K562 (cell line): ENCODE results near the gene FLOT2. TPM values are rescaled to one million over a fixed set of nuclear protein-coding genes. Genes with fewer than 3 reads are reported as not detected.

Experiments
- ASH1L ChIP-seq: fragments of 450-650 bp; IDR thresholded peaks from 2 replicates; pipeline ENCODE4 v1.6.1; 2018; ENCODE audit warnings: borderline replicate concordance, mild to moderate bottlenecking, low read depth; ENCODE audit not compliant: partially characterized antibody
- COPS2 ChIP-seq: fragments of 450-650 bp; conservative IDR thresholded peaks from 2 replicates; pipeline ENCODE4 v1.6.1; 2016; ENCODE audit warnings: mild to moderate bottlenecking, moderate library complexity
- CXXC5 ChIP-seq: fragments of 250-450 bp; sonication (Bioruptor Pico); IDR thresholded peaks from 2 replicates; pipeline ENCODE4 v1.8.0; 2022; ENCODE audit warnings: inconsistent platforms, mild to moderate bottlenecking, moderate library complexity
- DPF2 ChIP-seq: fragments of 450-650 bp; IDR thresholded peaks from 2 replicates; pipeline ENCODE4 v1.6.1; 2016
- KHSRP ChIP-seq: fragments of 450-650 bp; IDR thresholded peaks from 2 replicates; pipeline ENCODE4 v1.6.1; 2017
- MCM3 ChIP-seq: fragments of 450-650 bp; IDR thresholded peaks from 2 replicates; pipeline ENCODE4 v1.6.1; 2016
- MYBL2 ChIP-seq, 2 experiments: fragments of 450-650 bp in 1 of 2; sonication (generic) in 1 of 2; formaldehyde crosslinking in 1 of 2; IDR thresholded peaks; 2 replicates each; pipeline versions ENCODE4 v1.6.1 to v1.8.1; 2017 to 2022; ENCODE audit warnings: borderline replicate concordance in 1 of 2, inconsistent platforms in 1 of 2, low read depth in 1 of 2, mild to moderate bottlenecking in 1 of 2, missing genetic modification reagents in 1 of 2, moderate library complexity in 1 of 2
- NR2F6 ChIP-seq: fragments of 450-650 bp; formaldehyde crosslinking; IDR thresholded peaks from 2 replicates; pipeline ENCODE4 v1.4.0; 2020; ENCODE audit warnings: mild to moderate bottlenecking
- POLR2B ChIP-seq: fragments of 450-650 bp; IDR thresholded peaks from 2 replicates; pipeline ENCODE4 v1.6.1; 2018; ENCODE audit warnings: low read depth; ENCODE audit not compliant: partially characterized antibody
- SP2 ChIP-seq: IDR thresholded peaks from 2 replicates; pipeline ENCODE4 v1.6.1; 2011; ENCODE audit warnings: mild to moderate bottlenecking, low read depth, low read length, moderate library complexity; ENCODE audit not compliant: poor library complexity, severe bottlenecking; ENCODE audit errors: extremely low read depth
- TEAD4 ChIP-seq, 2 experiments: sonication (generic) in 1 of 2; formaldehyde crosslinking in 1 of 2; IDR thresholded peaks; 2 replicates each; pipeline versions ENCODE4 v1.6.1 to v1.8.0; 2012 to 2022; ENCODE audit warnings: borderline replicate concordance in 1 of 2, inconsistent platforms in 1 of 2, low read length in 1 of 2, mild to moderate bottlenecking in 1 of 2, missing genetic modification reagents in 1 of 2
- TRIM24 ChIP-seq, 2 experiments: fragments of 450-650 bp; IDR thresholded peaks; 2 replicates each; pipeline ENCODE4 v1.6.1; 2016
- TRIM28 ChIP-seq: fragments of 450-650 bp; IDR thresholded peaks from 2 replicates; pipeline ENCODE4 v1.6.1; 2017
- USF1 ChIP-seq: sonication (generic); formaldehyde crosslinking; IDR thresholded peaks from 2 replicates; pipeline ENCODE4 v1.9.0; 2022; ENCODE audit warnings: mild to moderate bottlenecking, missing genetic modification reagents
- ZMIZ1 ChIP-seq, 2 experiments: fragments of 150-350 bp in 1 of 2; IDR thresholded peaks; 2 replicates each; pipeline ENCODE4 v1.6.1; 2012 to 2016; ENCODE audit warnings: low read depth in 2 of 2, low read length in 2 of 2, mild to moderate bottlenecking in 1 of 2, moderate library complexity in 1 of 2
- polyA plus RNA-seq, 8 experiments: library from polyadenylated mRNA; depleted of rRNA in 4 of 8; stranded (reverse) in 5 of 8; unstranded in 3 of 8; fragments of >200 nt; fragmentation: Nextera tagmentation in 2 of 8; fragmentation: Illumina TruSeq in 1 of 8; extraction: Ambion mirVana in 2 of 8; extraction: Trizol in 1 of 8; gene quantifications; 2 replicates each; pipeline versions ENCODE4 v1.2.1 to v1.2.3, GENCODE V29; 2011 to 2014; ENCODE audit warnings: inconsistent platforms in 1 of 8, missing spikeins in 1 of 8
- total RNA-seq, 7 experiments: library from RNA; depleted of rRNA in 6 of 7; stranded (reverse); fragments of >200 nt in 6 of 7; fragmentation: Illumina TruSeq in 2 of 7; extraction: Trizol in 2 of 7; gene quantifications; 2 replicates each; pipeline versions ENCODE4 v1.2.1 to v1.2.3, GENCODE V29; 2011 to 2021; ENCODE audit warnings: low replicate concordance in 1 of 7

Gene FLOT2
- total and polyA plus RNA-seq, 9 of the 15 experiments (the other 6 are each of a cell fraction or from before 2014, with no cell fraction given): 17.5 to 138 (median 41.7) TPM

GRCh38 chr17:28912281-28912937 is 14.9 kb upstream of the FLOT2 start (continued):
- TF ChIP-seq MCM3 (no peak), DPF2 (peak; percentile 94), MYBL2 (IDR thresholded peaks at IDR 0.05; ENCODE audit: low read depth) (no peak), MYBL2 (CRISPR knock-in tag; IDR thresholded peaks at IDR 0.05; ENCODE audit: borderline replicate concordance) (no peak), ZMIZ1 (IDR thresholded peaks at IDR 0.05; ENCODE audit: low read depth in 2 of 2, low read length in 2 of 2) (peak in 1 of 2 experiments; percentile 89; a peak in 2 of 4 replicates), ASH1L (no peak), KHSRP (no peak), TRIM24 (IDR thresholded peaks at IDR 0.05) (peak; percentile 50 to 56; a peak in 2 of 4 replicates), SP2 (no peak), TRIM28 (0 out of 2 replicates have a peak, but pooled peaks have one; percentile 43), USF1 (peak; percentile 37; the same call in 1 of the 2 replicates), POLR2B (no peak), NR2F6 (no peak), COPS2 (no peak), CXXC5 (peak; percentile 95), TEAD4 (IDR thresholded peaks at IDR 0.05; ENCODE audit: low read length) (peak; percentile 80), TEAD4 (CRISPR knock-in tag; IDR thresholded peaks at IDR 0.05; ENCODE audit: borderline replicate concordance) (no peak)
